NCI-H345 treated with DMSO at 0.1 percent for 48 hours (cell line): ENCODE data around the gene PDXDC1.
"Not testable (repeated sequence)": the region's sequence is repeated elsewhere in the genome, so short reads cannot be mapped to it uniquely, and the experiment has no call there.

ENCODE experiments used
- DNase-seq: peaks from one replicate; lab custom pipeline; 2025; ENCODE audit not compliant: unreplicated experiment; lab: John Stamatoyannopoulos, UW

PDXDC1 gene

DNA sequence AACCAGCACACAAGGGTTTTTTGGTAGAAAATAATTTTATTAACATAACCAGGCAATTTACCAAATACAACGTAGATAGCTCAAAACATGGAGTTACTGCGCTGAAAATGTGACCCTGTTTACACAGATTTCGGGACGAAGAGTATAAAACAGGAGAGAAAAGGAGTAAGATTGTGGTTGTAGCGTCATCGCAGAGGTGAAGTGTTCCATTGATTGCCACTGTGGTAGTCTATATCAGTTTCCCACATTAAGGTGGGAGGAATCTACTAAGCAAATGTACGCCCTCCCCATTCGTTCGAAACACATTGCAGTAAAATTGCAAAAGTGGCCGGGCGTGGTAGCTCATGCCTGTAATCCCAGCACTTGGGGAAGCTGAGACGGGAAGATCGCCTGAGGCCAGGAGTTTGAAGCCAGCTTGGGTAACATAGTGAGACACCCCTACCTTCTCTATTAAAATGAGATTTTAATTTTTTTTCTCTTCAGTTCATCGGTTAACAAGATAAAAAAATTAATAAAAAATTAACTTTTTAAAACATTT lies 972 bp upstream of the PDXDC1 start:
- not testable (repeated sequence) for DNase-seq

GRCh38 chr16:14974331-14974655 lies 533 bp upstream of the PDXDC1 start:
- not testable (repeated sequence) for DNase-seq

DNA sequence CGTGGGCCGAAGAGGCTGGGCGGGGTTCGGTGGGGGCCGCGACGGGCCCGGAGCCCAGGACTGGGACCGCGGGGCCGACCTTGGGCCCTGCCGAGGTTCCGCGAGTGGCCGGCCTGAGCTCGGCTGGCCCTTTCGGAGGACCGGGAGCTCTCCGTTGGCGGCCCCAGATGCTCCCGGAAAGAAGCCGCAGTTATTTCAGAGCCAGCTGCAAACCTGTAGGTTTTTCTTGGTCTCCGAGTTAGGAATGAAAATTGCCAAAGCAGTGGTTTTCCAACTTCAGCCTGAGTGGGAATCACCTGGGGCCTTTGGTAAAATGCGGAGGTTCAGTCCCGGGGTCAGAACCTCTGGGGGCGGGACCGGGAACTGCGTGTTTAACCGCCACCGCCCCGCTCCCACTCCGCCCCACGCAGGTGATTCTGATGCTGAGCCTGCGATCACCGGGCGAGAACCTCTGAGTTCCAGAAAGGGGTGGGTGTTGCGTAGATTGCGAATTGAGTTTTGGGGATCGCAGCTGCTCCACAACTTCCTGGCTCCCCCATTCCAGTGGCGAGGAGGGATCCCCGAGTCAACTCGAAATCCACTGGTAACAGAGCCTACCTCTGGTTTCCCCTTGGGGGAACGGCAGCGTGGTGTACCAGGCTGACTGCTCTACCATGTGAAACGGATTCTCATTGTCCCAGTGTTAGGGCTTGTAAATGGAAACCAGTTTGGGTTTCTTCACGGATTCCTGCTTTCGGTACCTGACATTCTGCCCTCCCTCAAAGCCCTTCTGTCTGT lies 780 bp downstream of the PDXDC1 start:
- DNase-seq = peak; percentile 13

DNA sequence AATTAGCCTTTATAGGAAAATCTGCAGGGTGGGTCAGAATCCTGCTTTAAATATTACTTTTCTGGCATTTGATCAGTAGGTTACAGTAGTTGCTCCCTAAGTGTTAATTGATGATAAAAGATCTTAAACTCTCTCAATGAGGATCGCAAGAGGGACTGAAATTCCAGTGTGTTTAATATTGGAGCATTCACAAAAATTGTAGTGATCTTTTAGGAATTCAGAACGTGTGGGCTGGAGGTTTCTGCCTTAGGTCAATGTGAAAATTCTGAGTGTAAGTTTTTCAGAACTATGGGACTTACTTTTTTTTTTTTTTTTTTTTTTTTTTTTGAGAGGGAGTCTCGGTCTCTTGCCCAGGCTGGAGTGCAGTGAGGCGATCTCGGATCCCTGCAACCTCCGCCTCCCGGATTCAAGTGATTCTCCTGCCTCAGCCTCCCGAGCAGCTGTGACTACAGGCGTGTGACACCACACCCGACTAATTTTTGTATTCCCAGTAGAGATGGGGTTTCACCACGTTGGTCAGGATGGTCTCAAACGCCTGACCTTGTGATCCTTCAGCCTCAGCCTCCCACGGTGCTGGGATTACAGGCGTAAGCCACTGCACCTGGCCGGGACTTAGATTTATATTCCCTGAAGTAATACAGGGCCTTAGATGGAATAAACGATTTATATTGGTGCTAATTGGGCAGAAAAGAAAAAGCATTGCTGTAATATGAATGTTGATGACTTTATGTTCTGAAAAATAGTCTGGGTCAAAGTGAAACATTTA lies 2.3 kb downstream of the PDXDC1 start:
- not testable (repeated sequence) for DNase-seq

DNA sequence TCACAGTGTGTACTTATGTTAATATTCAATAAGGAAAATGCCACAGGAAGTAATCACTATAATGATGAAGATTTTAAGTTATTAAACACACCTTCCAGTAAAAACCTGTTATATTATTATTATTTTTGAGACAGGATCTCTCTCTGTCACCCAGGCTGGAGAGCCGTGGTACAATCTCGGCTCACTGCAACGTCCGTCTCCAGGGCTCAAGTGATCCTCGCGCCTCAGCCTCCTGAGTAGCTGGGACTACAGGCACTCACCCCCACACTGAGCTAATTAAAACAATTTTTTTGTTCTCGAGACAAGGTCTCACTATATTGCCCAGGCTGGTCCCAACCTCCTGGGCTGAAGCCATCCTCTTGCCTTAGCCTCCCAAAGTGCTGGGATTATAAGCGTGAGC lies 3.5 kb downstream of the PDXDC1 start:
- DNase-seq = not testable (repeated sequence)

- not testable (repeated sequence) for DNase-seq
Measured at GRCh38 chr16:14978908-14979307, 4.1 kb downstream of the PDXDC1 start.

GRCh38 chr16:14981234-14981633 lies 6.4 kb downstream of the PDXDC1 start:
- DNase-seq = not testable (repeated sequence)

GRCh38 chr16:14982521-14982920 lies 7.7 kb downstream of the PDXDC1 start:
- DNase-seq = not testable (repeated sequence)

DNA sequence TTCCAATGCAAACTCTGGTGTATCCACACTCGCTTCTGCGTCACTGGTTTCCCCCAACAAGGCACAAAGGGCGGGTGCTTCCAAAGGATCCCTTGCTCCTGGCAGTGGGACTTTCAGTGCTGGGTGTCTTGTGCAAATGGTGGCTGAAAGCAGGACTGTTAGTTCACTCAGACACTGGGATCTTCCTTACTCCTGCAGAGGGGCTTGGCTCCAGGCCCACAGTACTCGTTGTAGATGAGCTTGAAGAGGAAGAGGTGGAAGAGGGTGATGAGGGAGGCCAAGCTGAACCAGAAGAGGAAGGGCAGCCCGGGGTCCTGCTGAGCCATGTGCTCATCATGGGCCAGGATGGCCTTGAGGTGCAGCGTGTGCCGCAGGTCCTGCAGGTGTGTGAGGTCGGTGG lies 13.3 kb downstream of the PDXDC1 start:
- DNase-seq = not testable (repeated sequence)

DNA sequence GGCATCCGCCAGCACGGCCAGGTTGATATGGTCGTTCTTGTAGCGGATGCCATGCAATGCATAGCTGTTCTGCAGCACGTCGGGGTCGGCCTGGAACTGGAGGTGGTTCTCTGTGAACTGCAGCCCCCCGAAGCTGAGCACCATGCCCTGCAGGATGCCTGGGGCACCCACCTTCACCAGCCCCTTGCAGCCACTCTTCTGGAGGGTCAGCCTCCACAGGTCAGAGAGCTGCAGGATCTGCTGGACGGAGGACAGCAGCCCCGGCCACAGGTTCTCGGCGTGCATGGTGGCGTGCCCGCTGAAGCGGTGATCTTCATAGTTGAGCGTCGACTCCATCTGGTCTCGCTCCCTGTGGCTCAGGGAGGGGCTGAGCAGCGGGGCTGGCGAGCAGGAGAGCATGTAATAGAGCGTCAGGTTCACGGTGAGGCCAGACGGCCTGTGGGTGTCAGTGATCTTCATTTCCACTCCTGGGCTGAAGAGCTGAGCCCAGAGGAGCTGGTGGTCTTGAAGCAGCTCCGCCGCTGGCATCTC lies 13.9 kb downstream of the PDXDC1 start:
- DNase-seq = not testable (repeated sequence)

- not testable (repeated sequence) for DNase-seq
Measured at GRCh38 chr16:14989291-14990281, 14.8 kb downstream of the PDXDC1 start.

DNA sequence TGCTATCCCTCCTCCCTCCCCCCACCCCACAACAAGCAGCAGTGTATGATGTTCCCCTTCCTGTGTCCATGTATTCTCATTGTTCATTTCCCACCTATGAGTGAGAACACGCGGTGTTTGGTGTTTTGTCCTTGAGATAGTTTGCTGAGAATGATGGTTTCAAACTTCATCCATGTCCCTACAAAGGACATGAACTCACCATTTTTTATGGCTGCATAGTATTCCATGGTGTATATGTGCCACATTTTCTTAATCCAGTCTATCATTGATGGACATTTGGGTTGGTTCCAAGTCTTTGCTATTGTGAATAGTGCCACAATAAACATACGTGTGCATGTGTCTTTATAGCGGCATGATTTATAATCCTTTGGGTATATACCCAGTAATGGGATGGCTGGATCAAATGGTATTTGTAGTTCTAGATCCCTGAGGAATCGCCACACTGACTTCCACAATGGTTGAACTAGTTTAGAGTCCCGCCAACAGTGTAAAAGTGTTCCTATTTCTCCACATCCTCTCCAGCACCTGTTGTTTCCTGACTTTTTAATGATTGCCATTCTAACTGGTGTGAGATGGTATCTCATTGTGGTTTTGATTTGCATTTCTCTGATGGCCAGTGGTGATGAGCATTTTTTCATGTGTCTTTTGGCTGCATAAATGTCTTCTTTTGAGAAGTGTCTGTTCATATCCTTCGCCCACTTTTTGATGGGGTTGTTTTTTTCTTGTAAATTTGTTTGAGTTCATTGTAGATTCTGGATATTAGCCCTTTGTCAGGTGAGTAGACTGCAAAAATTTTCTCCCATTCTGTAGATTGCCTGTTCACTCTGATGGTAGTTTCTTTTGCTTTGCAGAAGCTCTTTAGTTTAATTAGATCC lies 18.7 kb downstream of the PDXDC1 start:
- not testable (repeated sequence) for DNase-seq

- DNase-seq = not testable (repeated sequence)
Measured at GRCh38 chr16:14996702-14997101, 21.9 kb downstream of the PDXDC1 start.

DNA sequence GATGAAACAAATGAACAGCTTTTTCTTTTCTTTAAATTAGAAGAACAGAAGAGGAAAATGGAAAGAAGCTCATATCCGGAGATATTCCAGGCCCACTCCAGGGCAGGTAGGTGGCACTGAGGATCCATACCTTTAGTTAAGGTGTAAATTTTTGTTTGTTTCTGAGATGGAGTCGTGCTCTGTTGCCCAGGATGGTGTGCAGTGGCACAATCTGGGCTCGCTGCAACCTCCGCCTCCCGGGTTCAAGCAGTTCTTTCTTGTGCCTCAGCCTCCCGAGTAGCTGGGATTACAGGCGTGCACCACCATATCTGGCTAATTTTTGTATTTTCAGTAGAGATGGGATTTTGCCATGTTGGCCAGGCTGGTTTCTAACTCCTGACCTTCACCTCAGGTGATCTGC lies 23.5 kb downstream of the PDXDC1 start:
- DNase-seq = not testable (repeated sequence)

GRCh38 chr16:14999845-15000244 lies 25.0 kb downstream of the PDXDC1 start:
- not testable (repeated sequence) for DNase-seq

GRCh38 chr16:15002448-15002847 lies 27.6 kb downstream of the PDXDC1 start:
- not testable (repeated sequence) for DNase-seq

DNA sequence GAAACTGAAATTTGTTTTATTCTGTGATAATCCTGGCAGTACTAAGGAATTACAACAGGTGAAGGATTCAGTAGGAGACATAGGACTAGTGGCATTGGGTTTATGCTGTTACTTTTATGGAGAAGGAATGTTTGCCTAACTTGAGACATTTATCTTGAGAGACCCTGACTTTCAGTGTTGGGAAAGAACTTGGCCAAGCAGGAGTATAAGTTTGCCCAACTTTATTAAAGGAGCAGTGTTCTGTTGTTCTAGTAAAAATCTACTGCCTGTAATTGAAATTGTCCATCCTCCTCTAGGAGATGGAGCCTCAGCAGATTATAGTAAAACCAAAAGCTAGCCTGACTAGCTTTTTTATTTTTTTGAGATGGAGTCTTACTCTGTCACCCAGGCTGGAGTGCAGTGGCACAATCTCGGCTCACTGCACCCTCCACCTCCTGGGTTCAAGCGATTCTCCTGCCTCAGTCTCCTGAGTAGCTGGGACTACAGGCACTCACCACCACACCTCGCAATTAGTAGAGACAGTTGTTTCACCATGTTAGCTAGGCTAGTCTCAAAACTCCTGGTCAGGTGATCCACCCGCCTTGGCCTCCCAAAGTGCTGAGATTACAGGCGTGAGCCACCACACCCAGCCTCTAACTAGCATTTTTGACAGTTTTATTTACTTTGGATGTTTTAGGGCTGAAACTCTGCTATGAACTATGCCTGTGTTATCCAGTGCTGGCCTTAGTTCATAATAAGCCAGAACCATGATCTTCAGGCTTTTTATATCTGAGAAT lies 30.7 kb downstream of the PDXDC1 start:
- not testable (repeated sequence) for DNase-seq

DNA sequence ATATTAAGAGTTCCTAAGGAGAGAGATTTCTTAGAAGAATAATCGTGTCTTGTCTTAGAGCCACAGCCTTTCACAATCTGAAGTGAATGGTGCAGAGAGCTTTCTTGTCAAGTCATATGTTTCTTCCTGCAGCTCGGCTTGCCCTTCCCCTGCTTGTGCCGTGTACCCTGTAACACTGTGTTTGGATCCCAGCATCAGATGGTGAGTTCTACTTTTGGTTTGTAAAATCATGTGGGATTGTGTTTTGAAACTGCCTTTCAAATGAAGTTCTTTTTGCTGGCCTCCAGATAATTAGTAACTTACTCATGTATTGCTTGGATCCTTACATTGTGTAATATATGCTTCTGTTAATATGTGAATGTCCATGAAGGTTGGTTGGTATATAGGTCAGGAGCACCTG lies 33.8 kb downstream of the PDXDC1 start:
- DNase-seq = not testable (repeated sequence)

DNA sequence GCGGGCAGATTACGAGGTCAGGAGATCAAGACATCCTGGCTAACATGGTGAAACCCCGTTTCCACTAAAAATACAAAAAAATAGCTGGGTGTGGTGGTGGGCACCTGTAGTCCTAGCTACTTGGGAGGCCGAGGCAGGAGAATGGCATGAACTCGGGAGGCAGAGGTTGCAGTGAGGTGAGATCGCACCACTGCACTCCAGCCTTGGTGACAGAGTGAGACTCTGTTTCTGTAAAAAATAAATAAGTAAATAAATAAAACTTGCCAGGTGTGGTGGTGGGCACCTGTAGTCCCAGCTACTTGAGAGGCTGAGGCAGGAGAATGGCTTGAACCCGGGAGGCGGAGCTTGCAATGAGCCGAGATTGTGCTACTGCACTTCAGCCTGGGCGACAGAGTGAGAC lies 38.1 kb downstream of the PDXDC1 start:
- not testable (repeated sequence) for DNase-seq
